Measurements from ENCODE around the gene TMEM131. TPM values are rescaled to one million over a fixed set of nuclear protein-coding genes. Genes with fewer than 3 reads are reported as not detected.

Gene TMEM131
- total RNA-seq, 2 experiments from 2014 or later = 17.4 to 32.3 TPM

GRCh38 chr2:97763176-97763845 lies 232.4 kb downstream of the TMEM131 start:
- H3K36me3 ChIP-seq (ENCODE audit: insufficient read depth, low read length) = peaks cover 34% of the 10 kb centered on the region; the same call in 1 of the 2 replicates
- no peaks in the 10 kb centered on the region for H3K79me2 ChIP-seq (ENCODE audit: insufficient read depth, low read depth, low read length)
- no peak overlapping the region for H3K4me3 ChIP-seq (ENCODE audit: low read depth, low read length, poor library complexity, severe bottlenecking)
- H3K27ac ChIP-seq (ENCODE audit: low read depth, low read length, poor library complexity, severe bottlenecking) = no peak overlapping the region
- intact Hi-C loops (cut with micrococcal nuclease; ENCODE audit: unreplicated experiment) = no loop called here
- H3K9me3 ChIP-seq (ENCODE audit: low read length) = no peaks in the 10 kb centered on the region
- no peaks in the 10 kb centered on the region for H3K9me2 ChIP-seq (ENCODE audit: insufficient read depth, low read length)
- ChIA-PET CTCF (ENCODE audit: unreplicated experiment) (no interaction called here), POLR2A (interaction anchor here (0.6 kb wide), 1 partner anchor 323 kb away, joined by 3 read pairs; no protein-coding TSS in a partner anchor)
- no peaks in the 10 kb centered on the region for H3K4me1 ChIP-seq (ENCODE audit: insufficient read depth, low read length, poor library complexity, severe bottlenecking)
- no peaks in the 10 kb centered on the region for H4K20me1 ChIP-seq (ENCODE audit: insufficient read depth, low read length)
- DNase-seq (ENCODE audit: low spot score) = no peak
- no peak overlapping the region for H3K4me2 ChIP-seq (ENCODE audit: low read length)
- TF ChIP-seq EZH2phosphoT487 (IDR thresholded peaks at IDR 0.05; ENCODE audit: borderline replicate concordance, low read depth, low read length) = no peak
- no peak for TF ChIP-seq CTCF (conservative IDR thresholded peaks at IDR 0.05; ENCODE audit: low read length)
- no TSS peak for BruUV-seq (replicated peaks)
- no peak overlapping the region for H2AFZ ChIP-seq (ENCODE audit: low read length)

GRCh38 chr2:97761192-97761591 lies 234.6 kb downstream of the TMEM131 start:
- intact Hi-C loops (cut with micrococcal nuclease; ENCODE audit: unreplicated experiment) = no loop called here
- TF ChIP-seq EZH2phosphoT487 (IDR thresholded peaks at IDR 0.05; ENCODE audit: borderline replicate concordance, low read depth, low read length) = no peak
- no peak overlapping the region for H3K4me3 ChIP-seq (ENCODE audit: low read depth, low read length, poor library complexity, severe bottlenecking)
- BruUV-seq (replicated peaks) = no TSS peak
- DNase-seq (ENCODE audit: low spot score) = no peak
- peaks cover 44% of the 10 kb centered on the region; the same call in 1 of the 2 replicates for H3K36me3 ChIP-seq (ENCODE audit: insufficient read depth, low read length)
- no peaks in the 10 kb centered on the region for H3K9me2 ChIP-seq (ENCODE audit: insufficient read depth, low read length)
- ChIA-PET CTCF (ENCODE audit: unreplicated experiment) (no interaction called here), POLR2A (no interaction called here)
- H3K4me1 ChIP-seq (ENCODE audit: insufficient read depth, low read length, poor library complexity, severe bottlenecking) = no peaks in the 10 kb centered on the region
- no peak overlapping the region for H3K4me2 ChIP-seq (ENCODE audit: low read length)
- H3K27ac ChIP-seq (ENCODE audit: low read depth, low read length, poor library complexity, severe bottlenecking) = no peak overlapping the region
- no peaks in the 10 kb centered on the region for H3K79me2 ChIP-seq (ENCODE audit: insufficient read depth, low read depth, low read length)
- no peak overlapping the region for H2AFZ ChIP-seq (ENCODE audit: low read length)
- H3K9me3 ChIP-seq (ENCODE audit: low read length) = no peaks in the 10 kb centered on the region
- H4K20me1 ChIP-seq (ENCODE audit: insufficient read depth, low read length) = no peaks in the 10 kb centered on the region

- no peak for TF ChIP-seq EZH2phosphoT487 (IDR thresholded peaks at IDR 0.05; ENCODE audit: borderline replicate concordance, low read depth, low read length)
- no peak for TF ChIP-seq CTCF (conservative IDR thresholded peaks at IDR 0.05; ENCODE audit: low read length)
- Histone ChIP-seq H3K79me2 (ENCODE audit: insufficient read depth, low read depth, low read length) (no peaks in the 10 kb centered on the region), H3K9me3 (ENCODE audit: low read length) (no peaks in the 10 kb centered on the region), H3K4me2 (ENCODE audit: low read length) (no peak overlapping the region), H3K4me3 (ENCODE audit: low read depth, low read length, poor library complexity, severe bottlenecking) (no peak overlapping the region), H3K9me2 (ENCODE audit: insufficient read depth, low read length) (no peaks in the 10 kb centered on the region), H2AFZ (ENCODE audit: low read length) (no peak overlapping the region), H3K27ac (ENCODE audit: low read depth, low read length, poor library complexity, severe bottlenecking) (no peak overlapping the region), H3K36me3 (ENCODE audit: insufficient read depth, low read length) (peaks cover 43% of the 10 kb centered on the region; the same call in 1 of the 2 replicates), H4K20me1 (ENCODE audit: insufficient read depth, low read length) (no peaks in the 10 kb centered on the region), H3K4me1 (ENCODE audit: insufficient read depth, low read length, poor library complexity, severe bottlenecking) (no peaks in the 10 kb centered on the region)
- CTCF ChIA-PET (ENCODE audit: unreplicated experiment) = no interaction called here
- intact Hi-C loops (cut with micrococcal nuclease; ENCODE audit: unreplicated experiment) = no loop called here
- DNase-seq (ENCODE audit: low spot score) = no peak
- no TSS peak for BruUV-seq (replicated peaks)
- POLR2A ChIA-PET = no interaction called here
These were observed 235.2 kb downstream of the TMEM131 start for GRCh38 chr2:97760480-97761049.
